H9 (cell line): Measurements from ENCODE around the gene SPRED1. TPM values are rescaled to one million over a fixed set of nuclear protein-coding genes. Genes with fewer than 3 reads are reported as not detected.

ENCODE experiments used
- DNase-seq: peaks from one replicate; pipeline ENCODE4 v3.0.0-alpha.2; 2017
- H2AFZ ChIP-seq: one replicate; pipeline ENCODE4 v1.6.1; 2013; ENCODE audit warnings: mild to moderate bottlenecking, low read length, control low read depth, moderate library complexity
- H2AK5ac ChIP-seq: 2 replicates; pipeline ENCODE4 v1.6.1; 2013; ENCODE audit warnings: low read length, control low read depth, mixed read lengths; ENCODE audit not compliant: insufficient read length
- H2BK120ac ChIP-seq: one replicate; pipeline ENCODE4 v1.6.1; 2013; ENCODE audit warnings: low read depth, mild to moderate bottlenecking, low read length, control low read depth, inconsistent platforms; ENCODE audit not compliant: poor library complexity, severe bottlenecking
- H2BK12ac ChIP-seq: 2 replicates; pipeline ENCODE4 v1.6.1; 2013; ENCODE audit warnings: low read length, control low read depth, mixed read lengths, low read depth; ENCODE audit not compliant: insufficient read length
- H2BK15ac ChIP-seq: 2 replicates; pipeline ENCODE4 v1.6.1; 2013; ENCODE audit warnings: low read depth, low read length, control low read depth
- H2BK20ac ChIP-seq: one replicate; pipeline ENCODE4 v1.6.1; 2013; ENCODE audit warnings: low read depth, mild to moderate bottlenecking, low read length, control low read depth, inconsistent platforms; ENCODE audit not compliant: poor library complexity, severe bottlenecking
- H2BK5ac ChIP-seq: 2 replicates; pipeline ENCODE4 v1.6.1; 2013; ENCODE audit warnings: low read length, control low read depth, mixed read lengths; ENCODE audit not compliant: insufficient read length
- H3K14ac ChIP-seq: 2 replicates; pipeline ENCODE4 v1.6.1; 2013; ENCODE audit warnings: low read length, control low read depth; ENCODE audit not compliant: insufficient read depth
- H3K18ac ChIP-seq: 2 replicates; pipeline ENCODE4 v1.6.1; 2013; ENCODE audit warnings: low read depth, mild to moderate bottlenecking, mixed read lengths, low read length, control low read depth; ENCODE audit not compliant: insufficient read length
- H3K23ac ChIP-seq: 2 replicates; pipeline ENCODE4 v1.6.1; 2013; ENCODE audit warnings: low read length, control low read depth, mixed read lengths, low read depth; ENCODE audit not compliant: insufficient read length
- H3K23me2 ChIP-seq: 2 replicates; pipeline ENCODE4 v1.6.1; 2013; ENCODE audit warnings: low read depth, mild to moderate bottlenecking, mixed read lengths, low read length, control low read depth; ENCODE audit not compliant: insufficient read length, poor library complexity, severe bottlenecking
- H3K27ac ChIP-seq: 2 replicates; pipeline ENCODE4 v1.5.1; 2013; ENCODE audit warnings: low read length, control low read depth, mixed read lengths, low read depth; ENCODE audit not compliant: insufficient read length
- H3K27me3 ChIP-seq: 2 replicates; pipeline ENCODE4 v1.6.1; 2013; ENCODE audit warnings: low read length, control low read depth, inconsistent platforms; ENCODE audit not compliant: insufficient read depth
- H3K4ac ChIP-seq: 2 replicates; pipeline ENCODE4 v1.6.1; 2013; ENCODE audit warnings: low read depth, mild to moderate bottlenecking, control low read depth, inconsistent platforms, low read length, moderate library complexity
- H3K4me1 ChIP-seq: 2 replicates; pipeline ENCODE4 v1.6.1; 2013; ENCODE audit warnings: low read length, control low read depth, inconsistent platforms; ENCODE audit not compliant: insufficient read depth
- H3K4me2 ChIP-seq: 2 replicates; pipeline ENCODE4 v1.6.1; 2013; ENCODE audit warnings: low read length, control low read depth, mixed read lengths; ENCODE audit not compliant: insufficient read length, insufficient read depth
- H3K56ac ChIP-seq: 2 replicates; pipeline ENCODE4 v1.6.1; 2013; ENCODE audit warnings: low read depth, mild to moderate bottlenecking, mixed read lengths, low read length, control low read depth; ENCODE audit not compliant: insufficient read length
- H3K79me1 ChIP-seq: 2 replicates; pipeline ENCODE4 v1.6.1; 2013; ENCODE audit warnings: low read depth, mild to moderate bottlenecking, moderate library complexity, low read length, control low read depth, inconsistent platforms; ENCODE audit not compliant: insufficient read depth, poor library complexity, severe bottlenecking
- H3K79me2 ChIP-seq: 2 replicates; pipeline ENCODE4 v1.6.1; 2013; ENCODE audit warnings: low read length, control low read depth, inconsistent platforms; ENCODE audit not compliant: insufficient read depth
- H3K9ac ChIP-seq: 2 replicates; pipeline ENCODE4 v1.6.1; 2013; ENCODE audit warnings: low read length, control low read depth, mixed read lengths; ENCODE audit not compliant: insufficient read length; ENCODE audit errors: extremely low read depth
- H3K9me3 ChIP-seq: one replicate; pipeline ENCODE4 v1.6.1; 2013; ENCODE audit warnings: low read depth, low read length, inconsistent platforms; ENCODE audit not compliant: control insufficient read depth
- H3T11ph ChIP-seq: one replicate; pipeline ENCODE4 v1.6.1; 2013; ENCODE audit warnings: mild to moderate bottlenecking, low read length, control low read depth, inconsistent platforms
- H4K20me1 ChIP-seq: one replicate; pipeline ENCODE4 v1.6.1; 2013; ENCODE audit not compliant: control insufficient read depth, insufficient read length, insufficient read depth
- H4K5ac ChIP-seq: 2 replicates; pipeline ENCODE4 v1.6.1; 2013; ENCODE audit warnings: low read depth, mild to moderate bottlenecking, mixed read lengths, low read length, control low read depth; ENCODE audit not compliant: insufficient read length
- H4K8ac ChIP-seq: replicated peaks from 2 replicates; pipeline ENCODE4 v1.6.1; 2013; ENCODE audit warnings: low read length, control low read depth, mixed read lengths, low read depth; ENCODE audit not compliant: insufficient read length
- H4K91ac ChIP-seq: 2 replicates; pipeline ENCODE4 v1.6.1; 2013; ENCODE audit warnings: low read depth, mild to moderate bottlenecking, moderate library complexity, mixed read lengths, low read length, control low read depth; ENCODE audit not compliant: insufficient read length
- H3K27ac Mint-ChIP-seq, 3 experiments: 2 replicates in 2 of 3; 3 replicates in 1 of 3; pipeline ENCODE4 v1.8.0; 2020 to 2021; ENCODE audit warnings: mixed read lengths in 3 of 3, mild to moderate bottlenecking in 1 of 3, moderate library complexity in 1 of 3
- H3K27me3 Mint-ChIP-seq: 2 replicates; pipeline ENCODE4 v1.8.0; 2021; ENCODE audit warnings: low read depth, mild to moderate bottlenecking, moderate library complexity, mixed read lengths
- H3K36me3 Mint-ChIP-seq, 3 experiments: 2 replicates in 2 of 3; 3 replicates in 1 of 3; pipeline ENCODE4 v1.8.0; 2020 to 2021; ENCODE audit warnings: low read depth in 3 of 3, mixed read lengths in 3 of 3; ENCODE audit not compliant: insufficient read depth in 1 of 3
- H3K4me1 Mint-ChIP-seq, 2 experiments: 2 replicates each; pipeline ENCODE4 v1.8.0; 2020; ENCODE audit warnings: mixed read lengths in 2 of 2
- H3K4me3 Mint-ChIP-seq, 2 experiments: 2 replicates in 1 of 2; 3 replicates in 1 of 2; pipeline ENCODE4 v1.8.0; 2020 to 2021; ENCODE audit warnings: mild to moderate bottlenecking in 2 of 2, mixed read lengths in 2 of 2, moderate library complexity in 1 of 2
- H3K9me3 Mint-ChIP-seq, 2 experiments: 2 replicates in 1 of 2; 3 replicates in 1 of 2; pipeline ENCODE4 v1.8.0; 2020; ENCODE audit warnings: mild to moderate bottlenecking in 2 of 2, mixed read lengths in 2 of 2, moderate library complexity in 1 of 2
- WGBS: extraction: QIAGEN DNeasy Blood & Tissue Kit; methylation state at CpG from one replicate; pipeline ENCODE4 v1.1.7; 2013; ENCODE audit warnings: missing lambda C conversion rate, low lambda C conversion rate, mixed read lengths; ENCODE audit not compliant: insufficient read length; ENCODE audit errors: extremely low coverage; 5-methylcytosine and 5-hydroxymethylcytosine counted together
- total RNA-seq: library from RNA; stranded (reverse); gene quantifications from 2 replicates; pipeline ENCODE4 v1.2.1, GENCODE V29; 2021
- TF ChIP-seq, protein P1 (sequence below): fragments of 200-600 bp; sonication (generic); conservative IDR thresholded peaks from 3 replicates; pipeline ENCODE4 v1.8.0; 2021; ENCODE audit warnings: antibody characterized with exemption, mild to moderate bottlenecking

The SPRED1 gene
- total RNA-seq, 1 experiment from 2014 or later, result 41.0 TPM

GRCh38 chr15:38254051-38254883 lies 1.6 kb downstream of the SPRED1 start:
- Mint-ChIP-seq H3K27me3 (no peaks in the 10 kb centered on the region; the same call in 1 of the 2 replicates), H3K36me3 (peaks cover 0 to 7% (median 7%) of the 10 kb centered on the region in 3 experiments; a peak in 5 of 7 replicates), H3K27ac (peak overlapping the region; percentile 16 to 92 (median 85); a peak in 6 of 7 replicates), H3K4me3 (peak overlapping the region; percentile 96 to 100), H3K4me1 (peaks cover 45 to 49% of the 10 kb centered on the region in 2 experiments), H3K9me3 (no peaks in the 10 kb centered on the region; a peak in 1 of 5 replicates)
- no peak overlapping the region for H3K27ac ChIP-seq
- peaks cover 18% of the 10 kb centered on the region for H3K23me2 ChIP-seq
- H3K79me2 ChIP-seq, result peaks cover 46% of the 10 kb centered on the region
- no peaks in the 10 kb centered on the region for H3K79me1 ChIP-seq
- no peaks in the 10 kb centered on the region for H3K27me3 ChIP-seq
- H3K56ac ChIP-seq, result no peak overlapping the region
- no peak overlapping the region for H2BK12ac ChIP-seq
- no peak overlapping the region for H4K5ac ChIP-seq
- no peak overlapping the region for H3K23ac ChIP-seq
- H2BK5ac ChIP-seq, result no peak overlapping the region
- no peaks in the 10 kb centered on the region for H3K9me3 ChIP-seq
- no peak overlapping the region for H4K8ac ChIP-seq
- no peak overlapping the region for H4K91ac ChIP-seq
- H2BK15ac ChIP-seq, result no peak overlapping the region
- no peak overlapping the region for H3K18ac ChIP-seq
- peak overlapping the region; percentile 93 for H3K9ac ChIP-seq
- H2BK20ac ChIP-seq, result no peak overlapping the region
- no peak overlapping the region for H2BK120ac ChIP-seq
- H3K4me2 ChIP-seq, result peak overlapping the region; percentile 94
- no peak for DNase-seq
- no peak overlapping the region for H2AFZ ChIP-seq
- no peak overlapping the region for H3K14ac ChIP-seq
- H3T11ph ChIP-seq, result no peak overlapping the region
- peaks cover 8% of the 10 kb centered on the region; the same call in 1 of the 2 replicates for H3K4me1 ChIP-seq
- H2AK5ac ChIP-seq, result no peak overlapping the region
- no CpG with 5 or more reads among the region's 15 CpGs for WGBS
- TF ChIP-seq, protein P1, sequence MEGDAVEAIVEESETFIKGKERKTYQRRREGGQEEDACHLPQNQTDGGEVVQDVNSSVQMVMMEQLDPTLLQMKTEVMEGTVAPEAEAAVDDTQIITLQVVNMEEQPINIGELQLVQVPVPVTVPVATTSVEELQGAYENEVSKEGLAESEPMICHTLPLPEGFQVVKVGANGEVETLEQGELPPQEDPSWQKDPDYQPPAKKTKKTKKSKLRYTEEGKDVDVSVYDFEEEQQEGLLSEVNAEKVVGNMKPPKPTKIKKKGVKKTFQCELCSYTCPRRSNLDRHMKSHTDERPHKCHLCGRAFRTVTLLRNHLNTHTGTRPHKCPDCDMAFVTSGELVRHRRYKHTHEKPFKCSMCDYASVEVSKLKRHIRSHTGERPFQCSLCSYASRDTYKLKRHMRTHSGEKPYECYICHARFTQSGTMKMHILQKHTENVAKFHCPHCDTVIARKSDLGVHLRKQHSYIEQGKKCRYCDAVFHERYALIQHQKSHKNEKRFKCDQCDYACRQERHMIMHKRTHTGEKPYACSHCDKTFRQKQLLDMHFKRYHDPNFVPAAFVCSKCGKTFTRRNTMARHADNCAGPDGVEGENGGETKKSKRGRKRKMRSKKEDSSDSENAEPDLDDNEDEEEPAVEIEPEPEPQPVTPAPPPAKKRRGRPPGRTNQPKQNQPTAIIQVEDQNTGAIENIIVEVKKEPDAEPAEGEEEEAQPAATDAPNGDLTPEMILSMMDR, result no peak
- H3K4ac ChIP-seq, result no peak overlapping the region
- no peaks in the 10 kb centered on the region for H4K20me1 ChIP-seq
